Fibroblast of lung (primary cell): ENCODE measurements around the gene ANKS1B. TPM values are rescaled to one million over a fixed set of nuclear protein-coding genes. Genes with fewer than 3 reads are reported as not detected.

Experiments used
- DNase-seq, 2 donors: peaks; one replicate each; pipeline versions ENCODE4 v3.0.0 to v3.0.0-alpha.2; 2010; ENCODE audit warnings: low read depth in 2 of 2
- H2AFZ ChIP-seq: 2 replicates; pipeline ENCODE4 v1.5.1; 2012; ENCODE audit warnings: low read length, control low read depth, inconsistent platforms
- H3K27ac ChIP-seq: 2 replicates; pipeline ENCODE4 v1.5.1; 2011; ENCODE audit warnings: low read length, control low read depth; ENCODE audit not compliant: insufficient read depth
- H3K27me3 ChIP-seq: 2 replicates; pipeline ENCODE4 v1.5.1; 2011; ENCODE audit warnings: mild to moderate bottlenecking, low read length; ENCODE audit not compliant: control insufficient read depth, insufficient read depth
- H3K36me3 ChIP-seq: 2 replicates; pipeline ENCODE4 v1.5.1; 2011; ENCODE audit warnings: low read length; ENCODE audit not compliant: control insufficient read depth, insufficient read depth
- H3K4me1 ChIP-seq: 2 replicates; pipeline ENCODE4 v1.5.1; 2011; ENCODE audit warnings: low read length; ENCODE audit not compliant: control insufficient read depth, insufficient read depth; ENCODE audit errors: extremely low read depth
- H3K4me2 ChIP-seq: 2 replicates; pipeline ENCODE4 v1.5.1; 2011; ENCODE audit warnings: low read length, control low read depth; ENCODE audit not compliant: insufficient read depth; ENCODE audit errors: extremely low read depth
- H3K4me3 ChIP-seq, 4 experiments: fragments of 200-600 bp in 1 of 4; sonication (generic) in 1 of 4; replicated peaks in 1 of 4; 2 replicates each; pipeline ENCODE4 v1.5.1; 2011 to 2016; ENCODE audit warnings: low read length in 4 of 4, low read depth in 3 of 4, mild to moderate bottlenecking in 3 of 4, control low read depth in 2 of 4, inconsistent platforms in 1 of 4, mixed read lengths in 1 of 4; ENCODE audit not compliant: insufficient read depth in 1 of 4; ENCODE audit errors: control extremely low read depth in 1 of 4
- H3K79me2 ChIP-seq: 2 replicates; pipeline ENCODE4 v1.5.1; 2012; ENCODE audit warnings: mild to moderate bottlenecking, low read length, inconsistent platforms; ENCODE audit not compliant: control insufficient read depth, insufficient read depth
- H3K9ac ChIP-seq: 2 replicates; pipeline ENCODE4 v1.5.1; 2011; ENCODE audit warnings: mild to moderate bottlenecking, low read length, control low read depth; ENCODE audit not compliant: insufficient read depth
- H3K9me3 ChIP-seq: 2 replicates; pipeline ENCODE4 v1.5.1; 2012; ENCODE audit warnings: low read depth, low read length; ENCODE audit not compliant: control insufficient read depth, insufficient read depth
- H4K20me1 ChIP-seq: 2 replicates; pipeline ENCODE4 v1.5.1; 2011; ENCODE audit warnings: low read length; ENCODE audit not compliant: control insufficient read depth, insufficient read depth; ENCODE audit errors: extremely low read depth
- EZH2 ChIP-seq: IDR thresholded peaks from 2 replicates; pipeline ENCODE4 v1.5.1; 2012; ENCODE audit warnings: low read length, control low read depth, mild to moderate bottlenecking; ENCODE audit errors: missing control alignments
- polyA plus RNA-seq, 2 donors: library from polyadenylated mRNA; depleted of rRNA in 1 of 2; stranded (reverse) in 1 of 2; unstranded in 1 of 2; fragments of >200 nt; gene quantifications; 2 replicates each; pipeline ENCODE4 v1.2.1, GENCODE V29; 2011 to 2012; ENCODE audit warnings: missing spikeins in 1 of 2
- total RNA-seq: library from RNA; depleted of rRNA; stranded (reverse); fragments of >200 nt; gene quantifications from 2 replicates; pipeline ENCODE4 v1.2.1, GENCODE V29; 2014
- TF ChIP-seq, protein P1 (sequence below), 2 donors: IDR thresholded peaks in 1 of 2; conservative IDR thresholded peaks in 1 of 2; 1 replicate in 1 of 2; 2 replicates in 1 of 2; pipeline ENCODE4 v1.5.1; 2011 to 2012; ENCODE audit warnings: low read length in 2 of 2, control low read depth in 1 of 2, inconsistent platforms in 1 of 2, low read depth in 1 of 2, mild to moderate bottlenecking in 1 of 2

The ANKS1B gene
- total and polyA plus RNA-seq, 2 donors (not counting 1 experiment from before 2014, with no cell fraction given), result 0.11 to 0.83 TPM

DNA sequence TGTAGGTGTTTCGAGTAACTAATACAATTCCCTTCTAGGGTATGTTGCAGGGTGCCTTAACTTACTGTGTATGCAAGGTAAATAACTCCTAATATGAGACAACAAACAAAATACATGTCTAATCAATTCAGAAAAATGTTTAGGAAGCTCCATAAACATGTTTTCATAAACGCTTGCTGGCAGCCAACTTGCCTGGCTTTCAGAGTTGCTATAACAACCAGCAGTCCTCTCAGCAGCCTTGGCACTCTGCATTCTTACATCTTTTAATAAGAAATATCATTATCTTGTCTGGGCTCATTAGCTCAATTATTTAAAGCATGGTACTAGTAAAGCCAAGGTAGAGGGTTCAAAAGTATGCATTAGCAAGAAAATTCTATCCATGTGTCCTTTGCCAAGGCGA, 862.2 kb downstream of the ANKS1B start:
- no peak overlapping the region for H3K9ac ChIP-seq
- H3K27me3 ChIP-seq, result no peaks in the 10 kb centered on the region
- H3K4me2 ChIP-seq, result no peak overlapping the region
- DNase-seq, result no peak
- no peak for TF ChIP-seq EZH2
- TF ChIP-seq, protein P1, sequence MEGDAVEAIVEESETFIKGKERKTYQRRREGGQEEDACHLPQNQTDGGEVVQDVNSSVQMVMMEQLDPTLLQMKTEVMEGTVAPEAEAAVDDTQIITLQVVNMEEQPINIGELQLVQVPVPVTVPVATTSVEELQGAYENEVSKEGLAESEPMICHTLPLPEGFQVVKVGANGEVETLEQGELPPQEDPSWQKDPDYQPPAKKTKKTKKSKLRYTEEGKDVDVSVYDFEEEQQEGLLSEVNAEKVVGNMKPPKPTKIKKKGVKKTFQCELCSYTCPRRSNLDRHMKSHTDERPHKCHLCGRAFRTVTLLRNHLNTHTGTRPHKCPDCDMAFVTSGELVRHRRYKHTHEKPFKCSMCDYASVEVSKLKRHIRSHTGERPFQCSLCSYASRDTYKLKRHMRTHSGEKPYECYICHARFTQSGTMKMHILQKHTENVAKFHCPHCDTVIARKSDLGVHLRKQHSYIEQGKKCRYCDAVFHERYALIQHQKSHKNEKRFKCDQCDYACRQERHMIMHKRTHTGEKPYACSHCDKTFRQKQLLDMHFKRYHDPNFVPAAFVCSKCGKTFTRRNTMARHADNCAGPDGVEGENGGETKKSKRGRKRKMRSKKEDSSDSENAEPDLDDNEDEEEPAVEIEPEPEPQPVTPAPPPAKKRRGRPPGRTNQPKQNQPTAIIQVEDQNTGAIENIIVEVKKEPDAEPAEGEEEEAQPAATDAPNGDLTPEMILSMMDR (conservative IDR thresholded peaks at IDR 0.05 in 1 of 2, IDR thresholded peaks at IDR 0.05 in 1 of 2; ENCODE audit: low read depth in 1 of 2, low read length in 2 of 2), result no peak
- H3K79me2 ChIP-seq, result no peaks in the 10 kb centered on the region
- no peaks in the 10 kb centered on the region for H3K36me3 ChIP-seq
- H3K4me1 ChIP-seq, result no peaks in the 10 kb centered on the region
- no peaks in the 10 kb centered on the region for H4K20me1 ChIP-seq
- no peak overlapping the region for H2AFZ ChIP-seq
- no peak overlapping the region for H3K4me3 ChIP-seq
- no peaks in the 10 kb centered on the region for H3K9me3 ChIP-seq
- no peak overlapping the region for H3K27ac ChIP-seq

DNA sequence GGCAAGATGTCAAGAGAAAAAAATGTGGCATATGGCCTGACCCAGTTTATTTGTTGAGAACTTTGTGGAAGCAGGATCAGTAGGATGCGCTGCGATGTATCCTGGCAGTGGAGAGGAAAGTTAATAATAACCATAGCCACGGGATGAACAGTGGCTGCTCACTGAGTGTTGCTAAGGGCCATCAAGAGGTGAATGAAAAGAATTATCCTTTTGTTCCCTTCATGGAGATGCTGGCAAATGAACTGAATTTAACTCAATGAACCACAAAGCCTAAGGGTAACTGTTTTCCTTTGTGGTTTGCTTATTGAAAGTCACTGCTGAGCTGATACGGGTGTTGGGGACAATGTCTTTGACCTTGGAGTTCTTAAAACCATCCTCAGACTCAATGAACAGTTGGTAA, 863.2 kb downstream of the ANKS1B start:
- no peak overlapping the region for H3K4me3 ChIP-seq
- TF ChIP-seq EZH2, result no peak
- TF ChIP-seq, protein P1 (conservative IDR thresholded peaks at IDR 0.05 in 1 of 2, IDR thresholded peaks at IDR 0.05 in 1 of 2; ENCODE audit: low read depth in 1 of 2, low read length in 2 of 2), result no peak
- no peak overlapping the region for H3K4me2 ChIP-seq
- no peaks in the 10 kb centered on the region for H3K4me1 ChIP-seq
- H3K36me3 ChIP-seq, result no peaks in the 10 kb centered on the region
- no peak overlapping the region for H2AFZ ChIP-seq
- DNase-seq, result no peak
- no peaks in the 10 kb centered on the region for H3K9me3 ChIP-seq
- H3K27me3 ChIP-seq, result no peaks in the 10 kb centered on the region
- H3K9ac ChIP-seq, result no peak overlapping the region
- H3K79me2 ChIP-seq, result no peaks in the 10 kb centered on the region
- no peaks in the 10 kb centered on the region for H4K20me1 ChIP-seq
- H3K27ac ChIP-seq, result no peak overlapping the region

DNA sequence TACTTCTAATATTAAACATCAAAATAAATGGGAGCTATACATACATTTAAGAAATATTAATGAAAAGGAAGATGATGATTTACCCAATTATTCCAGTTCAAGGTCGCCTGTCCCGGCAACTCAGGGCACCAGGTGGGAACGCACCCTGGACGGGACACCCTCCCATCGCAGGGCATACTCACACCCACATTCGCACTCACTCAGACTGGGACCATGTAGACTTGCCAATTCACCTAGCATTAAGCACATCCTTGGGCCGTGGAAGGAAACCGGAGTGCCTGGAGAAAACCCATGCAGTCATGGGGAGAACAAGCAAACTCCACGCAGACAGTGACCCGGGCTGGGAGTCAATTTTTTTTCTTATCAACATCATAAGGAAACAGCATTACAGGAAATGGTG, 864.8 kb downstream of the ANKS1B start:
- no peaks in the 10 kb centered on the region for H3K9me3 ChIP-seq
- H3K27ac ChIP-seq, result no peak overlapping the region
- no peak overlapping the region for H3K4me3 ChIP-seq
- no peaks in the 10 kb centered on the region for H4K20me1 ChIP-seq
- no peaks in the 10 kb centered on the region for H3K27me3 ChIP-seq
- TF ChIP-seq, protein P1 (conservative IDR thresholded peaks at IDR 0.05 in 1 of 2, IDR thresholded peaks at IDR 0.05 in 1 of 2; ENCODE audit: low read depth in 1 of 2, low read length in 2 of 2), result no peak
- no peak for TF ChIP-seq EZH2
- H3K4me2 ChIP-seq, result no peak overlapping the region
- no peak overlapping the region for H3K9ac ChIP-seq
- no peaks in the 10 kb centered on the region for H3K36me3 ChIP-seq
- DNase-seq, result no peak
- no peaks in the 10 kb centered on the region for H3K79me2 ChIP-seq
- H2AFZ ChIP-seq, result no peak overlapping the region
- H3K4me1 ChIP-seq, result no peaks in the 10 kb centered on the region
